SK-N-SH treated with all-trans-retinoic acid at 6 μM for 48 hours (cell line): ENCODE data around the gene TMEM184A.

ENCODE experiments used
- ATAC-seq: fragments of 200-7000 bp; cut with Tn5 transposase; 3 replicates; pipeline ENCODE4 v1.9.1; 2020; ENCODE audit warnings: mild to moderate bottlenecking, moderate library complexity
- ARNTL ChIP-seq: fragments of 450-650 bp; formaldehyde crosslinking; IDR thresholded peaks from 2 replicates; pipeline ENCODE4 v1.5.0; 2020; ENCODE audit warnings: low read depth, mild to moderate bottlenecking, moderate library complexity, borderline replicate concordance
- BACH2 ChIP-seq: fragments of 250-450 bp; sonication (Bioruptor Pico); IDR thresholded peaks from 2 replicates; pipeline ENCODE4 v1.9.0; 2021; ENCODE audit warnings: mild to moderate bottlenecking, borderline replicate concordance
- CSDC2 ChIP-seq: fragments of 250-450 bp; sonication (Bioruptor Pico); IDR thresholded peaks from 2 replicates; pipeline ENCODE4 v1.5.0; 2020; ENCODE audit warnings: mild to moderate bottlenecking, moderate library complexity
- ESRRG ChIP-seq: fragments of 250-450 bp; sonication (Bioruptor Pico); IDR thresholded peaks from 2 replicates; pipeline ENCODE4 v1.6.1; 2021; ENCODE audit warnings: mild to moderate bottlenecking
- GLIS3 ChIP-seq: fragments of 250-450 bp; sonication (Bioruptor Pico); IDR thresholded peaks from 2 replicates; pipeline ENCODE4 v1.5.0; 2020; ENCODE audit warnings: mild to moderate bottlenecking, moderate library complexity
- ISL1 ChIP-seq: fragments of 250-450 bp; sonication (Bioruptor Pico); IDR thresholded peaks from 2 replicates; pipeline ENCODE4 v2.1.2; 2022; ENCODE audit warnings: mild to moderate bottlenecking, moderate library complexity
- OSR1 ChIP-seq: fragments of 250-450 bp; sonication (Bioruptor Pico); IDR thresholded peaks from 2 replicates; pipeline ENCODE4 v1.8.0; 2022; ENCODE audit warnings: moderate library complexity, mild to moderate bottlenecking, inconsistent platforms
- RARB ChIP-seq: fragments of 250-450 bp; sonication (Bioruptor Pico); IDR thresholded peaks from 2 replicates; pipeline ENCODE4 v1.8.0; 2021; ENCODE audit warnings: mild to moderate bottlenecking, moderate library complexity
- TCF4 ChIP-seq: fragments of 250-450 bp; sonication (Bioruptor Pico); IDR thresholded peaks from 2 replicates; pipeline ENCODE4 v1.8.0; 2021; ENCODE audit warnings: mild to moderate bottlenecking, moderate library complexity, borderline replicate concordance
- TOX ChIP-seq: fragments of 250-450 bp; sonication (Bioruptor Pico); IDR thresholded peaks from 2 replicates; pipeline ENCODE4 v1.8.0; 2021; ENCODE audit warnings: mild to moderate bottlenecking, moderate library complexity, borderline replicate concordance
- ZC3H10 ChIP-seq: fragments of 250-450 bp; sonication (Bioruptor Pico); IDR thresholded peaks from 2 replicates; pipeline ENCODE4 v1.5.1; 2021; ENCODE audit warnings: mild to moderate bottlenecking, moderate library complexity
- ZFP3 ChIP-seq: fragments of 250-450 bp; sonication (Bioruptor Pico); IDR thresholded peaks from 2 replicates; pipeline ENCODE4 v1.5.0; 2020; ENCODE audit warnings: mild to moderate bottlenecking, moderate library complexity
- ZFP30 ChIP-seq: fragments of 450-650 bp; formaldehyde crosslinking; IDR thresholded peaks from 2 replicates; pipeline ENCODE4 v1.5.0; 2022; ENCODE audit warnings: mild to moderate bottlenecking, moderate library complexity
- ZNF565 ChIP-seq: fragments of 450-650 bp; formaldehyde crosslinking; conservative IDR thresholded peaks from 2 replicates; pipeline ENCODE4 v1.5.0; 2020; ENCODE audit warnings: low read depth, mild to moderate bottlenecking, moderate library complexity
- ZNF70 ChIP-seq: fragments of 450-650 bp; formaldehyde crosslinking; IDR thresholded peaks from 2 replicates; pipeline ENCODE4 v1.5.0; 2020; ENCODE audit warnings: mild to moderate bottlenecking, moderate library complexity
- TF ChIP-seq, protein P1 (sequence below): fragments of 250-450 bp; sonication (Bioruptor Pico); IDR thresholded peaks from 2 replicates; pipeline ENCODE4 v1.5.1; 2020; ENCODE audit warnings: low read depth, mild to moderate bottlenecking, moderate library complexity
- TF ChIP-seq, protein P2 (sequence below): fragments of 250-450 bp; sonication (Bioruptor Pico); IDR thresholded peaks from 2 replicates; pipeline ENCODE4 v1.8.0; 2020; ENCODE audit warnings: mild to moderate bottlenecking, moderate library complexity, borderline replicate concordance
- TF ChIP-seq, protein P3 (sequence below): fragments of 250-450 bp; sonication (Bioruptor Pico); IDR thresholded peaks from 2 replicates; pipeline ENCODE4 v1.8.0; 2021; ENCODE audit warnings: low read depth, mild to moderate bottlenecking, moderate library complexity, borderline replicate concordance
- TF ChIP-seq, protein P4 (sequence below): fragments of 250-450 bp; sonication (Bioruptor Pico); IDR thresholded peaks from 2 replicates; pipeline ENCODE4 v1.5.1; 2021; ENCODE audit warnings: mild to moderate bottlenecking, moderate library complexity
- TF ChIP-seq, protein P5 (sequence below): fragments of 250-450 bp; sonication (Bioruptor Pico); IDR thresholded peaks from 2 replicates; pipeline ENCODE4 v1.5.0; 2020; ENCODE audit warnings: mild to moderate bottlenecking, moderate library complexity

The TMEM184A gene

DNA sequence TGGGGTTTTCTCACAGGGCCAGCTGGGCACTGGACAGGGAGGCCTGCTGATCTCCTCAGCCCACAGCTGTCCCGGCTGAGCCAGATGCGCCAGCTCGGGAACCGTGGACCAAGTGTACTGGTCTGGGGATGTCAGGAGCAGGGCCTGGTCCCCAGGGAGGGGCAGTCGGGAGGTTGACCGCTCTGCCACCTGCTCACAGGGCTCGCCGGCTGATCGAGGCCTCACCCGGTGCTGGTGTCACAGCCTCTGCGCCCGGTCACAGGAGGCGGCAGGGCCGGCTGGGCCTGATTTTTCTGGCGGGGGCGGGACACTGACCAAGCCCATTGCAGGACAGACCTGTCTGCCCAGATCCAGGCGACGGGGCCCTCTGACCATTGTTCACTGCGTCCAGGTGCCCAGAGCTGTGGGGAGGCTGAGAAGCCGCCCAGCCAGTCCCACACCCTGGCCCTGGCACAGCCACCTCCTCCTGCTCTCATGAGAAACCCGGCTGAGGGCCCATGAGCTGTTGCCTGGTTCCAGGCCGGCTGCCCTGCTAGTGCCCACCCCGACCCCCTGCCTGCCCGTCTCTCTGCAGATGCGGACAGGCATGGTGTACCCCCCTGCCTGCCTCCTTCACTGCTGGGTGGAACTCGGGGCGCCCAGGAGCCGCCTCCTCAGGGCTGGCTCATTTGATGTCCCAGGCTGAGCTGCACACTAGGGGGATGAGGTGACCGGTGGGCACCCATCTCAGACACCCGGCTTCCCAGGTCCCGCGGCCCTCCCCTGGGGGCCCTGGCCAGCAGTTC lies 3.0 kb upstream of the TMEM184A start:
- no peak for TF ChIP-seq GLIS3 (CRISPR knock-in tag)
- no peak for TF ChIP-seq ESRRG (CRISPR knock-in tag)
- TF ChIP-seq ARNTL (CRISPR knock-in tag), result no peak
- TF ChIP-seq TCF4, result no peak
- TF ChIP-seq RARB, result no peak
- no peak for TF ChIP-seq TOX (CRISPR knock-in tag)
- no peak for TF ChIP-seq BACH2 (CRISPR knock-in tag)
- TF ChIP-seq CSDC2, result no peak
- TF ChIP-seq, protein P1, sequence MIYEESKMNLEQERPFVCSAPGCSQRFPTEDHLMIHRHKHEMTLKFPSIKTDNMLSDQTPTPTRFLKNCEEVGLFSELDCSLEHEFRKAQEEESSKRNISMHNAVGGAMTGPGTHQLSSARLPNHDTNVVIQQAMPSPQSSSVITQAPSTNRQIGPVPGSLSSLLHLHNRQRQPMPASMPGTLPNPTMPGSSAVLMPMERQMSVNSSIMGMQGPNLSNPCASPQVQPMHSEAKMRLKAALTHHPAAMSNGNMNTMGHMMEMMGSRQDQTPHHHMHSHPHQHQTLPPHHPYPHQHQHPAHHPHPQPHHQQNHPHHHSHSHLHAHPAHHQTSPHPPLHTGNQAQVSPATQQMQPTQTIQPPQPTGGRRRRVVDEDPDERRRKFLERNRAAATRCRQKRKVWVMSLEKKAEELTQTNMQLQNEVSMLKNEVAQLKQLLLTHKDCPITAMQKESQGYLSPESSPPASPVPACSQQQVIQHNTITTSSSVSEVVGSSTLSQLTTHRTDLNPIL (CRISPR knock-in tag), result no peak
- TF ChIP-seq, all 23 proteins: peak for 0
- ATAC-seq, result no peak

DNA sequence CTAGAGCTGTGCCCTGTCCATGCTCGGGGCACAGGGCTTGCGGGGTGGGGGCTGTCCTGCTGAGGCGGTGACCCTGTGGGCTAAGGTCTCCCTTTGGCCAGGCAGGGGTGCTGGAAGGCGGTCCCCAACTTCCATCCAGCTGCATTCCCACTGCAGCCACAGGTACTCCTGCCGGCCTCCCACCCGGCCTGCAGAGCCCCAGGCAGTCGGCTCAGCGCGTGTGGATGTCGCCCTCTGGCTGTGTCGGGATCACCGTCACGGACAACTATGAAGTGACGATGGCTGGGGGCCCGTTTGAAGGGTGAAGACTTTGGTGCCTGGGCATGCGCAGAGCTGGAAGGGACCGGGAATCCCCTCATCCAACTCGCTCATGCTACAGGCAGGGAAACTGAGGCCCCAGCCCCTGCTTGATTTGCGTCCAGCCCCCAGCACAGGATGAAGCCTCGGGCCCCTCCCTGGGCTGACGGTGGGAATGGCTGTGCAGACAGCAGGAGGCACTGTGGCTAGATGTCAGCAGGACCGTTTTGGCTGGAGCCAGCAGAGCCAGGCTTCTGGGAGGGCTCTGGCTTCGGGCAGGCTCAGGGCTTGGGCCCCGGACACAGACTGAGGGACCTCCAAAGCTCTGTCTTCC lies 2.3 kb upstream of the TMEM184A start:
- no peak for ATAC-seq
- TF ChIP-seq ZFP3 (CRISPR knock-in tag), result no peak
- no peak for TF ChIP-seq ZFP30 (CRISPR knock-in tag)
- TF ChIP-seq, protein P1 (CRISPR knock-in tag), result no peak
- TF ChIP-seq, protein P2, sequence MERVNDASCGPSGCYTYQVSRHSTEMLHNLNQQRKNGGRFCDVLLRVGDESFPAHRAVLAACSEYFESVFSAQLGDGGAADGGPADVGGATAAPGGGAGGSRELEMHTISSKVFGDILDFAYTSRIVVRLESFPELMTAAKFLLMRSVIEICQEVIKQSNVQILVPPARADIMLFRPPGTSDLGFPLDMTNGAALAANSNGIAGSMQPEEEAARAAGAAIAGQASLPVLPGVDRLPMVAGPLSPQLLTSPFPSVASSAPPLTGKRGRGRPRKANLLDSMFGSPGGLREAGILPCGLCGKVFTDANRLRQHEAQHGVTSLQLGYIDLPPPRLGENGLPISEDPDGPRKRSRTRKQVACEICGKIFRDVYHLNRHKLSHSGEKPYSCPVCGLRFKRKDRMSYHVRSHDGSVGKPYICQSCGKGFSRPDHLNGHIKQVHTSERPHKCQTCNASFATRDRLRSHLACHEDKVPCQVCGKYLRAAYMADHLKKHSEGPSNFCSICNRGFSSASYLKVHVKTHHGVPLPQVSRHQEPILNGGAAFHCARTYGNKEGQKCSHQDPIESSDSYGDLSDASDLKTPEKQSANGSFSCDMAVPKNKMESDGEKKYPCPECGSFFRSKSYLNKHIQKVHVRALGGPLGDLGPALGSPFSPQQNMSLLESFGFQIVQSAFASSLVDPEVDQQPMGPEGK (CRISPR knock-in tag), result no peak
- TF ChIP-seq, protein P3, sequence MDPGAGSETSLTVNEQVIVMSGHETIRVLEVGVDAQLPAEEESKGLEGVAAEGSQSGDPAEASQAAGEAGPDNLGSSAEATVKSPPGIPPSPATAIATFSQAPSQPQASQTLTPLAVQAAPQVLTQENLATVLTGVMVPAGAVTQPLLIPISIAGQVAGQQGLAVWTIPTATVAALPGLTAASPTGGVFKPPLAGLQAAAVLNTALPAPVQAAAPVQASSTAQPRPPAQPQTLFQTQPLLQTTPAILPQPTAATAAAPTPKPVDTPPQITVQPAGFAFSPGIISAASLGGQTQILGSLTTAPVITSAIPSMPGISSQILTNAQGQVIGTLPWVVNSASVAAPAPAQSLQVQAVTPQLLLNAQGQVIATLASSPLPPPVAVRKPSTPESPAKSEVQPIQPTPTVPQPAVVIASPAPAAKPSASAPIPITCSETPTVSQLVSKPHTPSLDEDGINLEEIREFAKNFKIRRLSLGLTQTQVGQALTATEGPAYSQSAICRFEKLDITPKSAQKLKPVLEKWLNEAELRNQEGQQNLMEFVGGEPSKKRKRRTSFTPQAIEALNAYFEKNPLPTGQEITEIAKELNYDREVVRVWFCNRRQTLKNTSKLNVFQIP (CRISPR knock-in tag), result no peak
- TF ChIP-seq, protein P4, sequence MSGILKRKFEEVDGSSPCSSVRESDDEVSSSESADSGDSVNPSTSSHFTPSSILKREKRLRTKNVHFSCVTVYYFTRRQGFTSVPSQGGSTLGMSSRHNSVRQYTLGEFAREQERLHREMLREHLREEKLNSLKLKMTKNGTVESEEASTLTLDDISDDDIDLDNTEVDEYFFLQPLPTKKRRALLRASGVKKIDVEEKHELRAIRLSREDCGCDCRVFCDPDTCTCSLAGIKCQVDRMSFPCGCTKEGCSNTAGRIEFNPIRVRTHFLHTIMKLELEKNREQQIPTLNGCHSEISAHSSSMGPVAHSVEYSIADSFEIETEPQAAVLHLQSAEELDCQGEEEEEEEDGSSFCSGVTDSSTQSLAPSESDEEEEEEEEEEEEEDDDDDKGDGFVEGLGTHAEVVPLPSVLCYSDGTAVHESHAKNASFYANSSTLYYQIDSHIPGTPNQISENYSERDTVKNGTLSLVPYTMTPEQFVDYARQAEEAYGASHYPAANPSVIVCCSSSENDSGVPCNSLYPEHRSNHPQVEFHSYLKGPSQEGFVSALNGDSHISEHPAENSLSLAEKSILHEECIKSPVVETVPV (CRISPR knock-in tag), result no peak
- TF ChIP-seq ZNF70 (CRISPR knock-in tag), result no peak
- TF ChIP-seq ZC3H10 (CRISPR knock-in tag), result no peak
- no peak for TF ChIP-seq TOX (CRISPR knock-in tag)
- TF ChIP-seq GLIS3 (CRISPR knock-in tag), result no peak
- TF ChIP-seq, protein P5, sequence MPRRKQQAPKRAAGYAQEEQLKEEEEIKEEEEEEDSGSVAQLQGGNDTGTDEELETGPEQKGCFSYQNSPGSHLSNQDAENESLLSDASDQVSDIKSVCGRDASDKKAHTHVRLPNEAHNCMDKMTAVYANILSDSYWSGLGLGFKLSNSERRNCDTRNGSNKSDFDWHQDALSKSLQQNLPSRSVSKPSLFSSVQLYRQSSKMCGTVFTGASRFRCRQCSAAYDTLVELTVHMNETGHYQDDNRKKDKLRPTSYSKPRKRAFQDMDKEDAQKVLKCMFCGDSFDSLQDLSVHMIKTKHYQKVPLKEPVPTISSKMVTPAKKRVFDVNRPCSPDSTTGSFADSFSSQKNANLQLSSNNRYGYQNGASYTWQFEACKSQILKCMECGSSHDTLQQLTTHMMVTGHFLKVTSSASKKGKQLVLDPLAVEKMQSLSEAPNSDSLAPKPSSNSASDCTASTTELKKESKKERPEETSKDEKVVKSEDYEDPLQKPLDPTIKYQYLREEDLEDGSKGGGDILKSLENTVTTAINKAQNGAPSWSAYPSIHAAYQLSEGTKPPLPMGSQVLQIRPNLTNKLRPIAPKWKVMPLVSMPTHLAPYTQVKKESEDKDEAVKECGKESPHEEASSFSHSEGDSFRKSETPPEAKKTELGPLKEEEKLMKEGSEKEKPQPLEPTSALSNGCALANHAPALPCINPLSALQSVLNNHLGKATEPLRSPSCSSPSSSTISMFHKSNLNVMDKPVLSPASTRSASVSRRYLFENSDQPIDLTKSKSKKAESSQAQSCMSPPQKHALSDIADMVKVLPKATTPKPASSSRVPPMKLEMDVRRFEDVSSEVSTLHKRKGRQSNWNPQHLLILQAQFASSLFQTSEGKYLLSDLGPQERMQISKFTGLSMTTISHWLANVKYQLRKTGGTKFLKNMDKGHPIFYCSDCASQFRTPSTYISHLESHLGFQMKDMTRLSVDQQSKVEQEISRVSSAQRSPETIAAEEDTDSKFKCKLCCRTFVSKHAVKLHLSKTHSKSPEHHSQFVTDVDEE (CRISPR knock-in tag), result no peak
- no peak for TF ChIP-seq CSDC2
- TF ChIP-seq RARB, result no peak
- no peak for TF ChIP-seq ZNF565
- no peak for TF ChIP-seq ISL1 (CRISPR knock-in tag)
- TF ChIP-seq OSR1 (CRISPR knock-in tag), result no peak
